ENCODE results near the gene PTPRB. TPM values are rescaled to one million over a fixed set of nuclear protein-coding genes. Genes with fewer than 3 reads are reported as not detected.

PTPRB gene
- total RNA-seq, 1 experiment from 2014 or later = not detected

DNA sequence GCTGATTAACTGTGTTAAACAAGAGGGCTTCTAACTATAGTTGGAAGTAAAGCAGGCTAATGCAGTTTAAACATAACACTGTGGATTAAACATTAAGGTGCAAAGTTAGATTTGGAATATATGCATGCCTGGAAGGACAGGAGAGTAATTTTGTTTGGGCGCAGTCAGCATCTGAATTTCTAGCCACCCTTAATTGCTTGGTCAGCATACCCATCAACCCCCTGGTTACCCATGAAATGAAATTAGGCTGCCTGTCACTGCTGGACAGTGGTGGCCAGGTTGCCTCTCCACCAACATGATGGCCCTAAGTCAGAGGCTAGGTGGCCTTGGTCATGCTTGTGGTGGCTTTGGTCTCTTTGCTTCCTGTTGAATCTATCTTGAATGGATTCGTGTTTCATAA is 30.0 kb upstream of the PTPRB start:
- no peak overlapping the region for H3K27ac ChIP-seq (ENCODE audit: low read depth, low read length, poor library complexity, severe bottlenecking)
- intact Hi-C loops (cut with micrococcal nuclease; ENCODE audit: unreplicated experiment) = no loop called here
- ChIA-PET POLR2A (ENCODE audit: low non-redundant PET) (no interaction called here), CTCF (no interaction called here)
- H3K27me3 ChIP-seq (replicated peaks; ENCODE audit: insufficient read depth, low read depth, low read length, poor library complexity) = no peaks in the 10 kb centered on the region
- no peaks in the 10 kb centered on the region for H3K4me1 ChIP-seq (ENCODE audit: insufficient read depth, low read length, poor library complexity, severe bottlenecking)
- TF ChIP-seq, protein P1, sequence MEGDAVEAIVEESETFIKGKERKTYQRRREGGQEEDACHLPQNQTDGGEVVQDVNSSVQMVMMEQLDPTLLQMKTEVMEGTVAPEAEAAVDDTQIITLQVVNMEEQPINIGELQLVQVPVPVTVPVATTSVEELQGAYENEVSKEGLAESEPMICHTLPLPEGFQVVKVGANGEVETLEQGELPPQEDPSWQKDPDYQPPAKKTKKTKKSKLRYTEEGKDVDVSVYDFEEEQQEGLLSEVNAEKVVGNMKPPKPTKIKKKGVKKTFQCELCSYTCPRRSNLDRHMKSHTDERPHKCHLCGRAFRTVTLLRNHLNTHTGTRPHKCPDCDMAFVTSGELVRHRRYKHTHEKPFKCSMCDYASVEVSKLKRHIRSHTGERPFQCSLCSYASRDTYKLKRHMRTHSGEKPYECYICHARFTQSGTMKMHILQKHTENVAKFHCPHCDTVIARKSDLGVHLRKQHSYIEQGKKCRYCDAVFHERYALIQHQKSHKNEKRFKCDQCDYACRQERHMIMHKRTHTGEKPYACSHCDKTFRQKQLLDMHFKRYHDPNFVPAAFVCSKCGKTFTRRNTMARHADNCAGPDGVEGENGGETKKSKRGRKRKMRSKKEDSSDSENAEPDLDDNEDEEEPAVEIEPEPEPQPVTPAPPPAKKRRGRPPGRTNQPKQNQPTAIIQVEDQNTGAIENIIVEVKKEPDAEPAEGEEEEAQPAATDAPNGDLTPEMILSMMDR (conservative IDR thresholded peaks at IDR 0.05; ENCODE audit: low read depth, low read length) = no peak
- no peak for TF ChIP-seq EZH2 (IDR thresholded peaks at IDR 0.05; ENCODE audit: borderline replicate concordance, low read depth, low read length, poor library complexity, severe bottlenecking)
- DNase-seq (ENCODE audit: low spot score) = no peak
- H3K9me3 ChIP-seq (ENCODE audit: low read depth, low read length, poor library complexity, severe bottlenecking) = no peaks in the 10 kb centered on the region
- H3K4me3 ChIP-seq (ENCODE audit: low read depth, low read length, poor library complexity, severe bottlenecking) = no peak overlapping the region
- no peaks in the 10 kb centered on the region for H3K36me3 ChIP-seq (ENCODE audit: insufficient read depth, low read length, poor library complexity, severe bottlenecking)
- BruUV-seq (replicated peaks) = no TSS peak

DNA sequence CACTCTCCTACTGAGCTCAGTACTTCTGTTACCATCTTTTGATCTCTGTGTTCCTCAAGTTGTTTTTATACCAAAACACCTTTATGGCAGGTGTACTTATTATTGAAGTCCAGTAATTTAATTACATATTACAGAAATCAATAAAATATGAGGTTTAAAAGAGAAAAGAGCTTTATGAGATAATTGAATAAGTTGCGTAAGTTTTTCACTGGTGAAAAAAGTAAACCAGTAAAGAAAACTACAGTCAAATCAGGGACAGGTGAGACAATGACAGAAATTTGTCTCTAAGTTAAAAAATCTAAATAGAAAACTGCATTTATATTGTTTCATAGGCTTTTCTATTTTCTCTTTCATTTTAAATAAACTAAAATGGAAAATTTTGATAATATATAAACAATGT is 29.1 kb upstream of the PTPRB start:
- DNase-seq (ENCODE audit: low spot score) = no peak
- Histone ChIP-seq H3K36me3 (ENCODE audit: insufficient read depth, low read length, poor library complexity, severe bottlenecking) (no peaks in the 10 kb centered on the region), H3K4me1 (ENCODE audit: insufficient read depth, low read length, poor library complexity, severe bottlenecking) (no peaks in the 10 kb centered on the region), H3K9me3 (ENCODE audit: low read depth, low read length, poor library complexity, severe bottlenecking) (no peaks in the 10 kb centered on the region), H3K4me3 (ENCODE audit: low read depth, low read length, poor library complexity, severe bottlenecking) (no peak overlapping the region), H3K27me3 (replicated peaks; ENCODE audit: insufficient read depth, low read depth, low read length, poor library complexity) (no peaks in the 10 kb centered on the region), H3K27ac (ENCODE audit: low read depth, low read length, poor library complexity, severe bottlenecking) (no peak overlapping the region)
- POLR2A ChIA-PET (ENCODE audit: low non-redundant PET) = no interaction called here
- BruUV-seq (replicated peaks) = no TSS peak
- TF ChIP-seq EZH2 (IDR thresholded peaks at IDR 0.05; ENCODE audit: borderline replicate concordance, low read depth, low read length, poor library complexity, severe bottlenecking) = no peak
- TF ChIP-seq, protein P1 (conservative IDR thresholded peaks at IDR 0.05; ENCODE audit: low read depth, low read length) = no peak
- CTCF ChIA-PET = no interaction called here
- intact Hi-C loops (cut with micrococcal nuclease; ENCODE audit: unreplicated experiment) = no loop called here

DNA sequence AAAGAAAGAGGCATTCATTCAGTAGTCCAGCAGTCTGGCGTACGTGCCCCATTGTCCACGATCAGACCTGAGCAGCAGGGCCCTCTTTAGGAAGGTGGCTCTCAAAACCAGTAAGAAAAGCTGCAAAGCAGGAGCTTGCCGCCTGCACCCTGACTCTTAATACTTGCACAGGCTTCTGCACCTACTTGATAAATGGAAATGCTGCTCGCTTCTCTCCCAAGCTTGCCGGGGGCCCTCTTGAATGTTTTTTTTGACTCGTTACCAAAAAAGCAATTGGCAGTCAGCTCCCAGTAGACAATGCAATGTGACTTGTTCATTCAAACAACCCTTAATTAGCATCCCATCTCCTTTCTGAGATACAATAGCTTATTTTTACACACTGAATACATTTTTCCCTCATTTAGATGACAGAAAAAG is 27.2 kb upstream of the PTPRB start:
- Histone ChIP-seq H3K4me3 (ENCODE audit: low read depth, low read length, poor library complexity, severe bottlenecking) (no peak overlapping the region), H3K27me3 (replicated peaks; ENCODE audit: insufficient read depth, low read depth, low read length, poor library complexity) (no peaks in the 10 kb centered on the region), H3K9me3 (ENCODE audit: low read depth, low read length, poor library complexity, severe bottlenecking) (no peaks in the 10 kb centered on the region), H3K4me1 (ENCODE audit: insufficient read depth, low read length, poor library complexity, severe bottlenecking) (no peaks in the 10 kb centered on the region), H3K36me3 (ENCODE audit: insufficient read depth, low read length, poor library complexity, severe bottlenecking) (no peaks in the 10 kb centered on the region), H3K27ac (ENCODE audit: low read depth, low read length, poor library complexity, severe bottlenecking) (no peak overlapping the region)
- no TSS peak for BruUV-seq (replicated peaks)
- no peak for DNase-seq (ENCODE audit: low spot score)
- TF ChIP-seq, protein P1 (conservative IDR thresholded peaks at IDR 0.05; ENCODE audit: low read depth, low read length) = no peak
- no peak for TF ChIP-seq EZH2 (IDR thresholded peaks at IDR 0.05; ENCODE audit: borderline replicate concordance, low read depth, low read length, poor library complexity, severe bottlenecking)
- CTCF ChIA-PET = no interaction called here
- intact Hi-C loops (cut with micrococcal nuclease; ENCODE audit: unreplicated experiment) = no loop called here
- POLR2A ChIA-PET (ENCODE audit: low non-redundant PET) = interaction anchor here (0.6 kb wide), 1 partner anchor 36 kb away, joined by 3 read pairs; no protein-coding TSS in a partner anchor
